A673 (cell line): Measurements from ENCODE around the gene FYCO1. TPM values are rescaled to one million over a fixed set of nuclear protein-coding genes. Genes with fewer than 3 reads are reported as not detected.

Source experiments
- BruUV-seq: library from RNA; stranded (reverse); fragments of 400-500 nt; replicated peaks from 2 replicates; lab custom pipeline; 2021; lab: Mats Ljungman, UMichigan
- CTCF ChIA-PET: fragments of 300-600 bp; sonication (Branson Sonifier 250); formaldehyde crosslinking; loops from one replicate; lab custom pipeline; 2022; ENCODE audit warnings: antibody characterized with exemption; lab: Charles Lee
- POLR2A ChIA-PET: fragments of 300-600 bp; sonication (Branson Sonifier 250); formaldehyde crosslinking; loops from one replicate; lab custom pipeline; 2022; ENCODE audit warnings: antibody characterized with exemption; ENCODE audit not compliant: low non-redundant PET; lab: Charles Lee
- DNase-seq: peaks from one replicate; pipeline ENCODE4 v3.0.0-alpha.2; 2015; ENCODE audit warnings: low spot score
- H3K27ac ChIP-seq: fragments of 200-600 bp; sonication (generic); 2 replicates; pipeline ENCODE4 v1.5.1; 2016; ENCODE audit warnings: mixed run types, low read depth, mild to moderate bottlenecking, mixed read lengths, antibody characterized with exemption, low read length; ENCODE audit not compliant: poor library complexity, severe bottlenecking
- H3K27me3 ChIP-seq: fragments of 200-600 bp; sonication (generic); replicated peaks from 2 replicates; pipeline ENCODE4 v1.6.1; 2017; ENCODE audit warnings: mixed run types, low read depth, mild to moderate bottlenecking, mixed read lengths, antibody characterized with exemption, low read length; ENCODE audit not compliant: insufficient read depth, poor library complexity
- H3K36me3 ChIP-seq: fragments of 200-600 bp; sonication (generic); 2 replicates; pipeline ENCODE4 v1.6.1; 2016; ENCODE audit warnings: mixed run types, mild to moderate bottlenecking, mixed read lengths, antibody characterized with exemption, low read length; ENCODE audit not compliant: insufficient read depth, poor library complexity, severe bottlenecking
- H3K4me1 ChIP-seq: fragments of 200-600 bp; sonication (generic); 2 replicates; pipeline ENCODE4 v1.6.1; 2017; ENCODE audit warnings: mixed run types, mild to moderate bottlenecking, mixed read lengths, antibody characterized with exemption, low read length; ENCODE audit not compliant: insufficient read depth, poor library complexity, severe bottlenecking
- H3K4me3 ChIP-seq: fragments of 200-600 bp; sonication (generic); 2 replicates; pipeline ENCODE4 v1.5.1; 2016; ENCODE audit warnings: low read depth, mixed run types, mild to moderate bottlenecking, mixed read lengths, low read length; ENCODE audit not compliant: poor library complexity, severe bottlenecking
- H3K9me3 ChIP-seq: fragments of 200-600 bp; sonication (generic); 2 replicates; pipeline ENCODE4 v1.6.1; 2016; ENCODE audit warnings: mixed run types, low read depth, mild to moderate bottlenecking, mixed read lengths, antibody characterized with exemption, low read length; ENCODE audit not compliant: poor library complexity, severe bottlenecking
- EZH2 ChIP-seq: fragments of 200-600 bp; sonication (generic); IDR thresholded peaks from 2 replicates; pipeline ENCODE4 v1.6.1; 2017; ENCODE audit warnings: borderline replicate concordance, low read depth, mild to moderate bottlenecking, mixed read lengths, antibody characterized with exemption, low read length; ENCODE audit not compliant: poor library complexity, severe bottlenecking
- intact Hi-C: fragments of 100-400 bp; cut with micrococcal nuclease; formaldehyde crosslinking; loops from one replicate; pipeline ENCODE4 v1.10.0; 2022; ENCODE audit not compliant: unreplicated experiment
- total RNA-seq: library from RNA; stranded (reverse); gene quantifications from 2 replicates; pipeline ENCODE4 v1.2.3, GENCODE V29; 2021
- TF ChIP-seq, protein P1 (sequence below): fragments of 300-800, 200-600 bp; sonication (generic); conservative IDR thresholded peaks from 2 replicates; pipeline ENCODE4 v1.5.1; 2017; ENCODE audit warnings: low read depth, mild to moderate bottlenecking, antibody characterized with exemption, low read length, moderate library complexity, mixed read lengths

The FYCO1 gene
- total RNA-seq, 1 experiment from 2014 or later: 7.4 TPM

DNA sequence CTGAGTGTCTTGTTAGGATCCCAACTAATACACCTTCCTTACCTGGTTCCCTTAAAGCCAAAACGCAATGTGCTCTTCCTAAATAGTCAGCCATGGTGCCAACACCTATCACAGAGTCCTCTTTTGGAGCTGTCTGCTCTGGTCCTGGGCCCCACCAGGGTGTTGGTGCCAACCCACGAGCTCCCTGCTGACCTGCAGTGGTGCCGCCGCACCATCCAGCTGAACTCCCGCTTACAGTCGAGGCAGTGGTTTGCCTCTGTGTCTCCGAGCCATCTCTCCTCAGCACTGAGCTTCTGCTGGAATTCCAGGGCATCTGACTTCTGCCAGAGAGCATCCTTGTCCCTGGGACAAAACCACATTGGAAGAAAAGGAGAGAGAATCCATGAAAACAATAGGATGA, 36.4 kb downstream of the FYCO1 start:
- Histone ChIP-seq H3K27ac (no peak overlapping the region), H3K27me3 (no peaks in the 10 kb centered on the region), H3K4me1 (no peaks in the 10 kb centered on the region), H3K9me3 (no peaks in the 10 kb centered on the region), H3K36me3 (peaks cover 5% of the 10 kb centered on the region), H3K4me3 (no peak overlapping the region)
- ChIA-PET CTCF (no interaction called here), POLR2A (no interaction called here)
- intact Hi-C loops: no loop called here
- no TSS peak for BruUV-seq
- no peak for TF ChIP-seq EZH2
- TF ChIP-seq, protein P1, sequence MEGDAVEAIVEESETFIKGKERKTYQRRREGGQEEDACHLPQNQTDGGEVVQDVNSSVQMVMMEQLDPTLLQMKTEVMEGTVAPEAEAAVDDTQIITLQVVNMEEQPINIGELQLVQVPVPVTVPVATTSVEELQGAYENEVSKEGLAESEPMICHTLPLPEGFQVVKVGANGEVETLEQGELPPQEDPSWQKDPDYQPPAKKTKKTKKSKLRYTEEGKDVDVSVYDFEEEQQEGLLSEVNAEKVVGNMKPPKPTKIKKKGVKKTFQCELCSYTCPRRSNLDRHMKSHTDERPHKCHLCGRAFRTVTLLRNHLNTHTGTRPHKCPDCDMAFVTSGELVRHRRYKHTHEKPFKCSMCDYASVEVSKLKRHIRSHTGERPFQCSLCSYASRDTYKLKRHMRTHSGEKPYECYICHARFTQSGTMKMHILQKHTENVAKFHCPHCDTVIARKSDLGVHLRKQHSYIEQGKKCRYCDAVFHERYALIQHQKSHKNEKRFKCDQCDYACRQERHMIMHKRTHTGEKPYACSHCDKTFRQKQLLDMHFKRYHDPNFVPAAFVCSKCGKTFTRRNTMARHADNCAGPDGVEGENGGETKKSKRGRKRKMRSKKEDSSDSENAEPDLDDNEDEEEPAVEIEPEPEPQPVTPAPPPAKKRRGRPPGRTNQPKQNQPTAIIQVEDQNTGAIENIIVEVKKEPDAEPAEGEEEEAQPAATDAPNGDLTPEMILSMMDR: no peak
- DNase-seq: no peak

DNA sequence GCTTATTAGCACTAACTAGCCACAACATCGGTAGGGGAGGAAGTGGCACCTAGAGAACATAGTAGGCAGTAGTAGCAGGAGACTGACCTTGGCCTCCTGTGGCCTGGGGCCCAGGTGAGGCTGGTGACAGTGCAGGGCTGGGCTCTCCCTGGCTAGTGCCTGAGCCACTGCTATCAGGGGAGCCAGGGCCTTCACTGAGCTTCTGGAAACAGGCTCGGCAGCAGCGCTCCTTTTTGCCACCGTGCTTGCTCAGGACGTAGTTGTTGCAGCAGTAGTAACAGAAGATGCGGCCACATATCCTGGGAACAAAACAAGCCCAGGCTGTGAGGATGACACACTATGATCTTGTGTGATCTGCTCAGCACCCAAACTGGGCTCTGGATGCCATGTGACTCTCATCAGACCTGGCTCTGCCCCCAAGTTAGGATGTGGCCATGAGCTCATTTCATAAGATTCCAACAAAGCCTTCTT, 37.3 kb downstream of the FYCO1 start:
- Histone ChIP-seq H3K27ac (no peak overlapping the region), H3K4me1 (no peaks in the 10 kb centered on the region), H3K9me3 (no peaks in the 10 kb centered on the region), H3K27me3 (no peaks in the 10 kb centered on the region), H3K36me3 (peaks cover 5% of the 10 kb centered on the region), H3K4me3 (no peak overlapping the region)
- DNase-seq: no peak
- no TSS peak for BruUV-seq
- ChIA-PET CTCF (no interaction called here), POLR2A (no interaction called here)
- intact Hi-C loops: no loop called here
- TF ChIP-seq, protein P1: no peak
- TF ChIP-seq EZH2: no peak

DNA sequence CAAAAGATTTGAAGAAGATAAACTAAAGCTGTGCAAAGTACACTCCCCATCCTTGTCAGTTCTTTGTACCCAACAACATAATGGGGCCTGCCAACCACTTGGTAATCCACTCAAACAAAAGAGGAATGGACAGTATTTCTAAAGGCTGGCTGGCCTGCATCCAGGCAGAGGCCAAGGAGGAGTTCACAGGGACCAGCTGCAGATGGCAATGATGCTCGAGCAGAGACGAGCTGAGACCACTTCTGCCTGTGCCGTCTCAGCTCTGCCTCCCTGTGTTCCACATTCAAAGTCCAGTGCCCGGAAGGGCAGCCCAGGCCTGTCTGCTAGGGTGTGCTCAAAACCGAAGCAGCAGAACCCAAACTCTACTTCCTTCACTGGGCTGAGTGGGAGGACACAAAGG, 38.0 kb downstream of the FYCO1 start:
- H3K36me3 ChIP-seq: peaks cover 5% of the 10 kb centered on the region
- no peak for DNase-seq
- no peaks in the 10 kb centered on the region for H3K27me3 ChIP-seq
- H3K27ac ChIP-seq: no peak overlapping the region
- intact Hi-C loops: no loop called here
- H3K4me1 ChIP-seq: no peaks in the 10 kb centered on the region
- H3K9me3 ChIP-seq: no peaks in the 10 kb centered on the region
- ChIA-PET POLR2A (no interaction called here), CTCF (no interaction called here)
- no TSS peak for BruUV-seq
- H3K4me3 ChIP-seq: no peak overlapping the region
- TF ChIP-seq, protein P1: no peak
- no peak for TF ChIP-seq EZH2
